Adrenal gland (tissue), 12 donors: Measurements from ENCODE around the gene MARCHF3. TPM values are rescaled to one million over a fixed set of nuclear protein-coding genes. Genes with fewer than 3 reads are reported as not detected.

ENCODE experiments used
- DNase-seq, 7 donors: peaks; one replicate each; pipeline ENCODE4 v3.0.0-alpha.2; 2019 to 2020
- H3K27ac ChIP-seq, 5 donors: fragments of 200-600 bp; sonication (generic) in 4 of 5; 1 replicate in 3 of 5; 2 replicates in 2 of 5; pipeline versions ENCODE4 v1.5.1 to v1.8.0; 2016 to 2020; ENCODE audit warnings: mild to moderate bottlenecking in 1 of 5
- H3K27me3 ChIP-seq: fragments of 200-600 bp; 2 replicates; pipeline ENCODE4 v1.8.0; 2021
- H3K36me3 ChIP-seq, 2 donors: fragments of 200-600 bp; replicated peaks in 1 of 2; 1 replicate in 1 of 2; 2 replicates in 1 of 2; pipeline versions ENCODE4 v1.5.1 to v1.8.0; 2018 to 2022
- H3K4me1 ChIP-seq, 2 donors: fragments of 200-600 bp; replicated peaks in 1 of 2; 1 replicate in 1 of 2; 2 replicates in 1 of 2; pipeline versions ENCODE4 v1.5.1 to v1.8.0; 2018 to 2021
- H3K4me3 ChIP-seq, 4 donors: fragments of 200-600 bp; sonication (generic) in 3 of 4; one replicate each; pipeline ENCODE4 v1.5.1; 2016 to 2018
- H3K9me3 ChIP-seq, 3 donors: fragments of 200-600 bp; sonication (generic) in 1 of 3; replicated peaks in 1 of 3; 1 replicate in 2 of 3; 2 replicates in 1 of 3; pipeline versions ENCODE4 v1.5.1 to v1.8.0; 2016 to 2021
- POLR2A ChIP-seq, 2 donors: fragments of 450-650 bp; IDR thresholded peaks; one replicate each; pipeline ENCODE4 v1.6.1; 2017; ENCODE audit warnings: antibody characterized with exemption in 2 of 2, mild to moderate bottlenecking in 2 of 2, moderate library complexity in 1 of 2
- WGBS, 4 donors: extraction: QIAGEN DNeasy Blood & Tissue Kit in 2 of 4; methylation state at CpG; one replicate each; pipeline versions ENCODE4 v1.1.5 to v1.1.7; 2013 to 2017; 5-methylcytosine and 5-hydroxymethylcytosine counted together
- intact Hi-C, 2 donors: fragments of 100-400 bp; cut with DNase I; formaldehyde crosslinking; loops; one replicate each; pipeline versions ENCODE4 v1.14.1 to v1.15.0; 2022 to 2023
- polyA plus RNA-seq, 3 donors: library from polyadenylated mRNA; stranded (reverse); fragments of 200-250 nt in 2 of 3; fragments of 350-450 nt in 1 of 3; fragmentation: Illumina TruSeq in 1 of 3; extraction: RNeasy Lipid Tissue Mini Kit (QIAGEN cat#74804) in 1 of 3; gene quantifications; one replicate each; pipeline ENCODE4 v1.2.3, GENCODE V29; 2013 to 2014
- total RNA-seq, 9 donors: library from RNA; depleted of rRNA in 4 of 9; stranded (reverse); fragments of >200 nt in 4 of 9; fragments of 120-200 nt in 1 of 9; fragmentation: NEBNext Ultra II Directional in 1 of 9; extraction: Animal tissue kit (Norgen Biotek cat#: 25700) in 1 of 9; gene quantifications; one replicate each; pipeline versions ENCODE4 v1.1.0 to v1.2.4, GENCODE V29; 2013 to 2023
- TF ChIP-seq, protein P1 (sequence below), 6 experiments: fragments of 450-650 bp in 4 of 6; fragments of 200-600 bp in 2 of 6; sonication (generic) in 1 of 6; IDR thresholded peaks; 1 replicate in 5 of 6; 2 replicates in 1 of 6; pipeline versions ENCODE4 v1.5.1 to v1.8.0; 2016 to 2021; ENCODE audit warnings: antibody characterized with exemption in 6 of 6, mild to moderate bottlenecking in 2 of 6, moderate library complexity in 1 of 6
- donor health status: healthy with polysubstance abuse.
- donor health status: Bipolar disorder and iron deficiency.
- donor health status: DM: yes; HTN: yes; CAD: no.
- donor health status: DM: no; HTN: no; CAD: no.
- donor health status: DM: no; HTN: no; CAD: no.
- donor health status: DM: yes; HTN: yes; CAD: no.

MARCHF3 gene
- total and polyA plus RNA-seq, 12 donors, result 3.9 to 48.9 (median 12.2) TPM

DNA sequence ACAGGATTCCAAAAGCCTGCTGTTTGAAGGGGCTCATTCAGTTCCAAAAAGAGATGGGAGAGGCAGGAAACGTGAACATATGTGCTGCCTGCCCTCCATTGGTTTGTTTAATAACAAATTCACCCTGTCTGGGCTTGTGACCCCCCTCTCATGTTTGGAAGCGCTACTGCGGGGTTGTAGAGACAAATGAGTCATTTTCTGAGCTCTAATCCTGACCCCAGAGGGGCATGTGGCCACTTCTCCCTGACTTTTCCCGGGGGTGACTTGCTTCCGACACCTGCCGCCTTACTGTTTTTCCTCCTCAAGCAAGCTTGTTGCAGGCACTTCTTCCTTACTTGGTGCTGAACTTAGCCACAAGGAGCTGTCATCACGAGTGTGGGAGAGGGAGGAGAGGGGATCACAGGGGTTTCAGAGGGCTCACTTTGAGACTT is 177.5 kb downstream of the MARCHF3 start:
- H3K36me3 ChIP-seq, result no peaks in the 10 kb centered on the region
- H3K27ac ChIP-seq, result no peak overlapping the region
- H3K9me3 ChIP-seq, result no peaks in the 10 kb centered on the region
- H3K4me3 ChIP-seq, result no peak overlapping the region
- no peaks in the 10 kb centered on the region for H3K27me3 ChIP-seq
- H3K4me1 ChIP-seq, result peaks cover 4 to 16% of the 10 kb centered on the region in 2 donors
- intact Hi-C loops, result no loop called here
- TF ChIP-seq, protein P1, sequence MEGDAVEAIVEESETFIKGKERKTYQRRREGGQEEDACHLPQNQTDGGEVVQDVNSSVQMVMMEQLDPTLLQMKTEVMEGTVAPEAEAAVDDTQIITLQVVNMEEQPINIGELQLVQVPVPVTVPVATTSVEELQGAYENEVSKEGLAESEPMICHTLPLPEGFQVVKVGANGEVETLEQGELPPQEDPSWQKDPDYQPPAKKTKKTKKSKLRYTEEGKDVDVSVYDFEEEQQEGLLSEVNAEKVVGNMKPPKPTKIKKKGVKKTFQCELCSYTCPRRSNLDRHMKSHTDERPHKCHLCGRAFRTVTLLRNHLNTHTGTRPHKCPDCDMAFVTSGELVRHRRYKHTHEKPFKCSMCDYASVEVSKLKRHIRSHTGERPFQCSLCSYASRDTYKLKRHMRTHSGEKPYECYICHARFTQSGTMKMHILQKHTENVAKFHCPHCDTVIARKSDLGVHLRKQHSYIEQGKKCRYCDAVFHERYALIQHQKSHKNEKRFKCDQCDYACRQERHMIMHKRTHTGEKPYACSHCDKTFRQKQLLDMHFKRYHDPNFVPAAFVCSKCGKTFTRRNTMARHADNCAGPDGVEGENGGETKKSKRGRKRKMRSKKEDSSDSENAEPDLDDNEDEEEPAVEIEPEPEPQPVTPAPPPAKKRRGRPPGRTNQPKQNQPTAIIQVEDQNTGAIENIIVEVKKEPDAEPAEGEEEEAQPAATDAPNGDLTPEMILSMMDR (IDR thresholded peaks at IDR 0.05), result no peak
- no peak for TF ChIP-seq POLR2A (IDR thresholded peaks at IDR 0.05)
- no peak for DNase-seq
- 67 to 88% (median 76%) methylated on average over 7 of the region's 7 CpGs for WGBS, 4 donors

DNA sequence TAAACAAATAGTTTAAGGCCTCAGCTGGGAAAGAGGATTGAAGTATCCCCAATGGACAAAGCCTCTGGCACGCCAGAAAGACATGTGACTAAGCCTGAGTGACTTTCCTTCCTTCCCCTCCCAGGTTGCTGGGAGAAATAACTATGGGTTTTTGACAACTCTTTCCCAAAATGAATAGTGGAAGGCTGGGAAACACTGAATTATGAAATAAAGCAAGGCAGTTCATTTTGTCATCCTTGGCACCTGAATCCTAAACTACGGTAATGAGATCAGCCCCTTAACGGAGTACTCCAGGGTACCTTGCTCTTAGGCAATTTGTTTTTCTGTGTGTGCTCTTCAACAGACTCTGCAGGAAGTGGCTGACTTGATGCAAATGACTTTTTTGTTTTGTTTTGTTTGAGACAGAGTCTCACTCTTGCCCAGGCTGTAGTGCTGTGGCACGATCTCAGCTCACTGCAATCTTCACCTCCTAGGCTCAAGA is 178.2 kb downstream of the MARCHF3 start:
- no peak overlapping the region for H3K4me3 ChIP-seq
- TF ChIP-seq POLR2A (IDR thresholded peaks at IDR 0.05), result no peak
- TF ChIP-seq, protein P1 (IDR thresholded peaks at IDR 0.05), result no peak
- H3K27me3 ChIP-seq, result no peaks in the 10 kb centered on the region
- intact Hi-C loops, result no loop called here
- WGBS, 4 donors, result 53 to 73% (median 69%) methylated on average over 4 of the region's 4 CpGs
- H3K36me3 ChIP-seq, result no peaks in the 10 kb centered on the region
- H3K27ac ChIP-seq, result peak overlapping the region in 2 of 5 donors; percentile 30 to 45
- no peak for DNase-seq
- no peaks in the 10 kb centered on the region for H3K9me3 ChIP-seq
- peaks cover 4 to 23% of the 10 kb centered on the region in 2 donors for H3K4me1 ChIP-seq

DNA sequence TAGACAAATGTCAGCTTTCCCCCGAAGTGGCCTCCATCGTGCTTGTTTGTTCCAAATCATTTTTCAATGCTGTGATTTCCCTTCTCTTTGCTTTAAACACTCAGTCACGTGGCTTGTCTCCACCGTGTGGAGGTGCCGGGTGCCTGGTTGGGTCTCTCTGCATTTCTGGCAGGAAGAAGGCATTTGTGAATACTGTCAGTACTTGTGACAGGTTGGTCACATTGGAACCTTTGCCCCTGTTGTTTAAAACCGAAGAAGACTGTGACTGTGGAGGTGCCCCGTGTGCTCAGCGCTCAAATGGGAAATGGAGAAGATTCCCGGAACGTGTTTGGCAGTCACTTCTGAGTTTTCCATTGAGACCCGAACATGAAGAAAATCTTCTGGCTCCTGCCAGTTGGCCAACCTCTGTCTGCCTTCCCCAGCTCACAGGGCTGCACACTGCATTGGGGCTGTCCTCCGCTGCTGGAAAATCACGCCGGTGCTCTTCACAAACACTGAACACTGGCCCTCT is 178.8 kb downstream of the MARCHF3 start:
- no peak for DNase-seq
- H3K36me3 ChIP-seq, result no peaks in the 10 kb centered on the region
- no peaks in the 10 kb centered on the region for H3K27me3 ChIP-seq
- no peak overlapping the region for H3K4me3 ChIP-seq
- TF ChIP-seq, protein P1 (IDR thresholded peaks at IDR 0.05), result no peak
- peak overlapping the region in 2 of 5 donors; percentile 30 to 45 for H3K27ac ChIP-seq
- peaks cover 4 to 28% of the 10 kb centered on the region in 2 donors for H3K4me1 ChIP-seq
- intact Hi-C loops, result no loop called here
- 70 to 91% (median 81%) methylated on average over 14 of the region's 14 CpGs for WGBS, 4 donors
- no peaks in the 10 kb centered on the region for H3K9me3 ChIP-seq

DNA sequence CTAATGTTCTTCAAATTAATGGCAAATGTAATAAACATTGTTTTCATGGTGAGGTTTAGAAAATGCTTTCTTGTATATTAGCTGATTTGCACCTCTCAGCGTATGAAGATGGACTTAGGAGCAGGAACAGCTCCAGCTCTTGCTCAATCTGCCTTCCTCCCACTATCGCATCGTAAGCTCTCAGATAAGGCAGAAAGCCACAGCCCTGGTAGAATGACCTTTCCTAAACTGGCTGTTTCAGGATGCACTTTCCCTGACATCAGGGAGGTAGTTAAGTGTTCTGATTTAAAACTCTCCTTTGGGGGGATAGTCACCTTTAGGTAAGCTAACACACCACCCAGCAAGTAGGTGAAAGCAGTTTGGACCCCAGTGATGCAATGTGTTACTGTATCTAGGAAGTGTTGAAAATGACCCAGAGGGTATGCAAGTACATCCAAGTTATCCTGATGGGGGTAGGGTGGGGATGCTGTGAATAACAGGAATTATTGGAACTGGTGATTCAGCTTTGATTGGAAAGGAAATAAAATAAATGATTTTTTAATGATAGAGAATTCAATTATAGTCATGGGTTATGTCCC is 181.2 kb downstream of the MARCHF3 start:
- H3K27ac ChIP-seq, result peak overlapping the region in 2 of 5 donors; percentile 60 to 75
- peak in 5 of 7 donors; percentile 35 to 68 (median 46) for DNase-seq
- H3K9me3 ChIP-seq, result no peaks in the 10 kb centered on the region
- H3K27me3 ChIP-seq, result no peaks in the 10 kb centered on the region
- 13 to 23% (median 18%) methylated on average over 3 of the region's 3 CpGs for WGBS, 4 donors
- intact Hi-C loops, result loop anchor here in 1 of 2 donors (10.0 kb wide), 1 partner anchor 366 kb away; no protein-coding TSS in a partner anchor
- no peak overlapping the region for H3K4me3 ChIP-seq
- H3K4me1 ChIP-seq, result peaks cover 4 to 36% of the 10 kb centered on the region in 2 donors
- H3K36me3 ChIP-seq, result no peaks in the 10 kb centered on the region
- TF ChIP-seq, protein P1 (IDR thresholded peaks at IDR 0.05), result no peak
- TF ChIP-seq POLR2A (IDR thresholded peaks at IDR 0.05), result no peak
